HG02885 (cell line): ENCODE measurements around the gene ITGA1.
"Not testable (repeated sequence)": the region's sequence is repeated elsewhere in the genome, so short reads cannot be mapped to it uniquely, and the experiment has no call there.

Source experiments
- ATAC-seq: cut with Tn5 transposase; IDR thresholded peaks from one replicate; pipeline ENCODE4 v1.9.1; 2021; ENCODE audit warnings: mild to moderate bottlenecking; ENCODE audit not compliant: unreplicated experiment, poor library complexity

ITGA1 gene

DNA sequence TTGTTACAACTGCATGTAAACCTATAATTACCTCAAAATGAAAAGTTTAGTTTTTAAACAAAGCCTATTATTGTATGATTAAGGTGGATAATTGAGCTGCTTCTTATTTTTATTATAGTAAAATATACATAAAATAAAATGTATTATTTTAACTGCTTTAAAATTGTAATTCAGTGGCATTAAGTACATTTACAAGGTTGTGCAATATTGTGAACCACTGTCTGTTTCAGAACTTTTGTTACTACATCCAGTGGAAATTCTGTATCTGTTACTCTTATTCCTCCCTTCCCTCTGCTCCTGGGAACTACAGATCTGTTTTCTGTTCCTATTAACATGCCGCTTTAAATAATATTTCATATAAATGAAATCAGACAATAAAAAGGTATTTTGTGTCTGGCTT is 37.1 kb downstream of the ITGA1 start:
- ATAC-seq: no peak

DNA sequence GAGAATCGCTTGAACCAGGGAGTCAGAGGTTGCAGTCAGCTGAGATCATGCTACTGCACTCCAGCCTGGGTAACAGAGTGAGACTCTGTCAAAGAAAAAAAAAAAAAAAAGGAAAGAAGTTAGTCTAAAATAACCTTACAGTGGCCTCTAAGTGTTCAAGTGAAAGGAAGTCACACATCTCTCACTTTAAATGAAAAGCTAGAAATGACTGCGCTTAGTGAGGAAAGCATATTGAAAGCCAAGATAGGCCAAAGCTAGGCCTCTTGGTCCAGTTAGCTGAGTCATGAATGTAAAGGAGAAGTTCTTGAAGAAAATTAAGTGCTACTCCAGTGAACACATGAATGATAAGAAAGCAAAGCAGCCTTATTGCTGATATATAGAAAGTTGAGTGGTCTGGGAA is 38.1 kb downstream of the ITGA1 start:
- peak; percentile 98 for ATAC-seq

DNA sequence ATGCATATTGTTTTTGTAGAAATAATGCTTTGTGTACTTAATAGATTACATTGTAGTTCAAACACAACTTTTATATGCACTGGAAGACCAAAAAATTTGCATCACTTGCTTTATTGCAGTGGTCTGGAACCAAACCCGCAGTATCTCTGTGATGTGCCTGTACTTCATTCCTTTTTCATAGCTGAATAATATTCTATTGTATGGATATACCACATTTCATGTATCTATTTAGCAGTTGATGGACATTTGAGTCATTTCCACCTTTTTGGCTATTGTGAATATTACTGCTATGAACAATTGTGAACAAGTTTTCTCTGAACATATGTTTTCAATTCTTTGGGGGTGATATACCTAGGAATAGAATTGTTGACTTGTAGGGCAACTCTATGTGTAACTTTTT is 40.1 kb downstream of the ITGA1 start:
- no peak for ATAC-seq

- no peak for ATAC-seq
Observed at GRCh38 chr5:52829664-52830063, 41.9 kb downstream of the ITGA1 start.

DNA sequence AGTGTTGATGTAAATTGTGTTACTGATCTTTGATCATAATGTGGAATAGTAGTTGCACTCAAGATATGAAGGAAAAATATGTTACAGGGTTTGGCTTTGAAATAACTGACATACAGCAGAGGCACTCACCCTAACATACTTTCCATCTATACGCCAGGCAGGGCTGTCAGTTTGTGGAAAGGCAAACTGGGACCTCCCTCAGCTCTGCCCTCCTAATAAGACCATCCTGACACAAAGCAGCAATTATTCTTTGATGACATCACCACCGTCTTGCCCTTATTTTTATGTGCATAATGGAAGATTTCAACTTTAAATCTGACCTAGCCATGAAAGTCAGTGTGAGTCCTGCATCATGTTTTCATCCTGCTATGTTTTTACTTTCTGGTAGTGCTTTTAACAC is 42.9 kb downstream of the ITGA1 start:
- ATAC-seq: no peak

DNA sequence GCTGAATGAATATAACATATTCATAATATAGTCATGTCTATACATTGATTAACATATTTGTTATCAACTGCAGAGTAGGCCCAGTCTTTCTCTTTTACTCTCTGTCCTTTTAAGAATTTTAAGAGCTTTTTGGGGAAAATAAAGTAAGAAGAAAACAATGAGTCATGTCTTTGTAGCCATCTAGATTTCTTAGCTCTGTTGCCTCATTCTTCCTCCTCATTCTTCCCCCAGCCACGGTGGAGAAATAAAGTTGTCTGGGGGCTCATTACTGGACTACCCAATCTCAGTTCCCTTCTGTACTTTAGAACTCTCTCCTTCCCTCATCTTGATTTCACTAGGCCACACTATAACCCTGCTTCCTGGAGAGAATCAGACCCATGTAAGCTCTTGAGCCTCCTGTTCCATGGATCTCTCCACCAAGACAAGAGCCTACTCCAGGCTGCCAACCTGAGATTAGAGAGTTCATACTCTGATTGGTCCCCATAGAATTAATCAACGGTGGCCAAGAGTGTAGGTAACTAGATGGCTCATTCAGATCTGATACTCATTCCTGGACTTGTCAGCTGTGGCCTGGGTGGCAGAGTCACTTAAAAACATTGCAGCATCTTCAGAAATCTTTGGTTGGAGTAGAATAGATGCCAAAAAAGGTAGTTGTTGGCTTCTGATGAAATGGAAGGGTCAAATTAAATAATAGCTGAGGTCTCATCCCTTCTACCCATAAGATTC is 44.2 kb downstream of the ITGA1 start:
- ATAC-seq: no peak

GRCh38 chr5:52834320-52834719 is 46.6 kb downstream of the ITGA1 start:
- ATAC-seq: no peak

DNA sequence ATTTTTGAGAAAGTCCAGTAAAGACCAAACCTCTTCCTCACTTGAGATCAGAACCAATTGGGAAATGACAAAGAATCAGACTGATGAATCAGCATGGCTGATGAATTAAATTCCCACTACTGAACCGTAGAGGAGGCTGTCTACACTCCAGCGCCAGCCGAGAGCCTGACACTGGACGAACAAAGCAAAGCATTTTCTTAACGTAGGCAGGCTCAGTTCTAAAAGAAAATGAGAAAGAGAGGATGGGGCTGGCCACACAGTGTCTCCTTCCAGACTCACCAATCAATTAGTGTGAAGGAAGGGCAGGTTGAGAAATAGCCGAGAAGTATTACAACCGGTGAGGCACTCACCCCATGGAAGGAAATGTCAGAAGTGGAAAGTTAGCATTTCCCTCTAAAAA is 49.4 kb downstream of the ITGA1 start:
- no peak for ATAC-seq

DNA sequence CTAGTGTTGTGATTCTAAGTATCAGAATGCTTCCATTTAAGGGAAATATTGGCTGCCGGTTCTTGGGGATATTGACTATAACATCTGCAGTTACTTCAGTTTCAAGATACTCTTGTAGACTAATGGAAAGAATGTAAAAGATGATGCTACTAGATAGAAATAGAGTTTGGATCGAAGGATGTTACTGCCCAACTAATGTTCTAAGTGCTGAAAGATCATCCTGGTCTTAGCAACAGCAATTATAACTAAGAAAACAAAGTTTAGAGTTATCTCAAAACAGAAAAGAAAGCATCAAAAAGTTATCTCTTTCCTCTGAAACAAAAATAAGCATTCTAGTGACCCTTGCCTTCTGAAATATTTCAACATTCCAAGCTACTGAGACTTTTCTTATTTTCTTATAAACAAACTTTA is 49.9 kb downstream of the ITGA1 start:
- no peak for ATAC-seq

DNA sequence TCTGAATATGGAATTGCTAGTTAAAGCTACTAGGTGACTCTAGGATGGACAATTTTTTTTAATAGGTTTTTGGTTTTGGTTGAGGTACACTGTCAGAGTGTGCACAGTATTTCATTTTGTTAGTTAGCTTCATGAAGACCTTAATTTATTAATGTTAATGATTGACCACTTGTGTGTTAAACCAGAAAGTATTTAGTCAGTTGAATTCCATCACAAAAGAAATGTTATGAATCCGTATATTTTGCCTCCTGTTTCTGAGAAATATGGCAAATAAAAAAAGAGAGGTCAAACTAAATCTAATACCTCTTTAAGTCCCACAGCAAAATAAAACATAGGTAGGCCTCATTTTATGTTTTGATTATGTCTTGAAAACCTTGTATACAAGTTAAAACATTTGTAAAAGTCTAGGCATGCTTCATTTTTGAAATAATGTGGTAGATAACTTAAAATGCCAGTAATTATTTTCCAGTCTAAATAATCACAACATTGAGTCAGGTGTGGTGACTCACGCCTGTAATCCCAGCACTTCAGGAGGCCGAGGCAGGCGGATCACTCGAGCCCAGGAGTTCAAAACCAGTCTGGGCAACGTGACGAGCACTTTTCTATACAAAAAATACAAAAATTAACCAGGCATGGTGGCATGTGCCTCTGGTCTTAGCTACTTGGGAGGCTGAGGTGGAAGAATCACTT is 50.8 kb downstream of the ITGA1 start:
- no peak for ATAC-seq

DNA sequence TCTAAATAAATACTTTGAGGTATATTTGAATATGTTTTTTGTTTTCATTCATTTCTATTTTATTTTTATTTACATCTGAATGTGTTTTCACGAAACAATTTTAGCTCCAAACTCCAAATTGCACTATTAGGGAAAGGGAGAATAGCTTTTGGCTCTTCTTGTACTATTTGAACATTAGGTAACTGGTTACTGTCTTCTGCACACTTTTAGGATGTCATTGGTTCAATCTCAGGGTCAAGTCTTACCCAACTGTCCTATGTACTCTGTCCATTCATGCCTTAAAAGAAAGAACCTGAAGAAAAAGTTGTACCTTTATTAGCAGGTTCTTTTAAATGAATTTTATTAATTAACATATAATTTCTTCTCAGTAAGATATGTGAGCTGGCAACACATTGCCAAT is 51.6 kb downstream of the ITGA1 start:
- no peak for ATAC-seq

DNA sequence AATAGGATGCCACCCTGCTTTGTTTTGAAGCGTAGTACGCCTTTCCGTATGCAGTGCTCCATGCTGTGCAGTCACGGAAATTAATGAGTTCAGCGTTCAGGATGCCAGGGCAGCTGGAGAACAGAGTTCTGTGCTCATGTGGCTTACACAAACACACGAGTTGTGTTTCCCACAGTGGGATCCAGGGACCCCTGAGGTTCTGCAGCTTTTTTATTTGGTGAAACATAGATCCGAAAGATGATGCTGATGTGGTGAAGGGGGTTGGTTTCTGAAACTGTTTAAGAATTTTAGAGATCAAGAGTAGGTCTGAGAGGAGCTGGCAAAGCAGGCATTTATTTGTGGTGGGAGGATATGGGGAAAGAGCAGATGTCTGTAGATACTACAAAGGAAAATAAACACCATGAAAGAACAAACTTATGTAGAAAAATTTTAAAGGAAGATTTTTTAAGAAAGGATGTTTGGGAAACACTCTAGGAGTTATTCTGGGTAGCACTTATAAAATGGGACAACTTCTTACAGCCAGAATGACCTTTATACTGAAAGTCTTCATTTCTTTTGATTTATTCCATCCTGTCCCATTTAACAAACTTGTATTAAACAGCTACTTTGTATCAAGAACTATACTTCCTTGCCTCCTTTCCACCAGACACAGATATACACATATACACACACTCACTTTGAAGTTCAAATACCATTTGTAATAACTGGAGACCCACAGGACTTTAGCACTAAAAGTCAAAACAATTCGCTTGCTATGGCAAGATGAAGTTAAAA is 52.7 kb downstream of the ITGA1 start:
- ATAC-seq: no peak

- no peak for ATAC-seq
Observed at GRCh38 chr5:52841114-52841513, 53.4 kb downstream of the ITGA1 start.

GRCh38 chr5:52842111-52842510 is 54.4 kb downstream of the ITGA1 start:
- ATAC-seq: no peak

DNA sequence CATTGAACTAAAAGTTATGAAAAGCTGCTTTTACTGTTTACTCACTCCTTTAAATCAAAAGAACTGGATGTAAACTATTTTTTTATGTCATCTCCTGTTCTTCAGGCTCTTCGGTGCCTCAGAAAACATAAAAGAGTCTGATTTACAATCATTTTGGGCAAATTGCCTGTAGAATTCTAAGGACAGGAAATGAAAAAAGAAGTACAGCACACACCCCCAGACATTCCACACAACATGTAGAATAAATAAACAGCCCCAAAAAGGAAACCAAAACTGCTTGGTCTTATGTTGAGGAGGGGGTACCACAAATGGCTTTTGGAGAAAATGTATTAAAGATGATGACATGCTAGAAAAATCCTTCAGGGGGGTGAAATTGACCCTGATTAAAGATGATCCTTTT is 57.2 kb downstream of the ITGA1 start:
- ATAC-seq: no peak

- ATAC-seq: no peak
Observed at GRCh38 chr5:52846182-52846842, 58.6 kb downstream of the ITGA1 start.

- not testable (repeated sequence) for ATAC-seq
Observed at GRCh38 chr5:52848688-52849087, 61.0 kb downstream of the ITGA1 start.

DNA sequence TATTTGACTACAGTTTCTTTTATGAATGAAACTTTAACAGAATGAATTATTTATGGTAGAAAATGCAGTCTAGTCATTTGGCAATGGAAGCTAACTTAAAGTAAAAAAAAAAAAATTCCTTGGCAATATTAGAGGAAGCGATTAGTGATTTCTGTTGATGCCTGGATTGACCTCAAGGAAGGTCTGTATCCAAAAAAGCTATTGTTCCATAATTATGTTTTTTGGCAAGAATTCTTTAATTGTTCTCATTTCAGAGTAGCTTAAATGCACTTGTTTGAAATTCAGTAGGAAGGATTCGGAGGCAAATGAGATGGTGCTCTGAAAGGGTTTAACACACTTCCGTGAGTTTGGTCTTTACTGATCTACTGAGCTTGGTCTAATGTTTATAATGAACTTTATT is 61.8 kb downstream of the ITGA1 start:
- ATAC-seq: no peak

DNA sequence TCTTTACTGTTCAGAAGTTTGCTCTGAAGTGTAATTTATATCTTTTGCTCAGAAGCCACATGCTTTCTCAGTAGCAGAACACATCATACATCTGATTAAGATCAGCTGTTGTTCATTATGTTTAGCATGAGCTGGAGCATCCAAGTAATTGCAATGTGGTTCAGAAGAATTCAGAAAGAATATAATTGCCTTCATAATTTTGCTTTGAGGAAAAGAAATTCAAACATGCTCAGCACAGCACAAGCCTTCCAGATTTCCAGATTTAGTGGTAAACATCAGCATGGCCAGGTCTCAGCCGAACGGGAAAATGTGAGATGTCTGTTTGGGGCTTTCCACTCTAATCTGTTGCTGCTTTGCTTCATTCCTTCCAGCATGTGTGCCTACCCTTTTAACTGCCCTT is 65.9 kb downstream of the ITGA1 start:
- no peak for ATAC-seq

DNA sequence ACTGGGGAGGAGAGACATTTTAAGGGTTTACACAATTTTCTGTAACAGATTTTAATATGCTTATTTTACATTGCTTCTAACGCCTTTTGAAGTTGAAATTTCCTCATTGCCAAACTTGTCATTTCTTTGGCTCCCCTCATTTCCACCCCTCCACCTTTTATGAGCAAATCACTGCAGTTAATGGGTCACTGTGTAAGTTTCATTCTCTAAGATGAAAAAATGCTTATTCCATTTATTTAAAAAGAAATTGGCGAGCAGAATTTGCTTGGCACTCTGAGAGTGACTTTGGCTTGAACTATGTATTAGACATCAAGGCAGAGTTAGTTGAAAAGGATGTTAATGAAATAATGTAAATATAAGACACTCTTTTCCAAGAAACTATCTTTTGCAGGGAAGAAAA is 66.6 kb downstream of the ITGA1 start:
- ATAC-seq: no peak

GRCh38 chr5:52854949-52855348 is 67.2 kb downstream of the ITGA1 start:
- no peak for ATAC-seq
